BE2C (cell line): Measurements from ENCODE around the gene RAB2B.

Source experiments
- DNase-seq: peaks from one replicate; pipeline ENCODE4 v3.0.0-alpha.2; 2020
- H3K27me3 ChIP-seq: fragments of 250-450 bp; sonication (Bioruptor Pico); 2 replicates; pipeline ENCODE4 v1.5.1; 2020; ENCODE audit warnings: mild to moderate bottlenecking
- H3K36me3 ChIP-seq: fragments of 250-450 bp; sonication (Bioruptor Pico); 2 replicates; pipeline ENCODE4 v1.5.1; 2020; ENCODE audit warnings: mild to moderate bottlenecking
- H3K4me1 ChIP-seq: fragments of 250-450 bp; sonication (Bioruptor Pico); 2 replicates; pipeline ENCODE4 v1.5.1; 2020
- H3K4me3 ChIP-seq: 2 replicates; pipeline ENCODE4 v1.5.1; 2011; ENCODE audit warnings: low read depth, low read length
- H3K9me3 ChIP-seq: fragments of 250-450 bp; sonication (Bioruptor Pico); 2 replicates; pipeline ENCODE4 v1.5.1; 2020
- TF ChIP-seq, protein P1 (sequence below): IDR thresholded peaks from 2 replicates; pipeline ENCODE4 v1.5.1; 2012; ENCODE audit warnings: mild to moderate bottlenecking, low read depth, low read length

RAB2B gene

GRCh38 chr14:21498540-21499526 lies 22.1 kb upstream of the RAB2B start:
- TF ChIP-seq, protein P1, sequence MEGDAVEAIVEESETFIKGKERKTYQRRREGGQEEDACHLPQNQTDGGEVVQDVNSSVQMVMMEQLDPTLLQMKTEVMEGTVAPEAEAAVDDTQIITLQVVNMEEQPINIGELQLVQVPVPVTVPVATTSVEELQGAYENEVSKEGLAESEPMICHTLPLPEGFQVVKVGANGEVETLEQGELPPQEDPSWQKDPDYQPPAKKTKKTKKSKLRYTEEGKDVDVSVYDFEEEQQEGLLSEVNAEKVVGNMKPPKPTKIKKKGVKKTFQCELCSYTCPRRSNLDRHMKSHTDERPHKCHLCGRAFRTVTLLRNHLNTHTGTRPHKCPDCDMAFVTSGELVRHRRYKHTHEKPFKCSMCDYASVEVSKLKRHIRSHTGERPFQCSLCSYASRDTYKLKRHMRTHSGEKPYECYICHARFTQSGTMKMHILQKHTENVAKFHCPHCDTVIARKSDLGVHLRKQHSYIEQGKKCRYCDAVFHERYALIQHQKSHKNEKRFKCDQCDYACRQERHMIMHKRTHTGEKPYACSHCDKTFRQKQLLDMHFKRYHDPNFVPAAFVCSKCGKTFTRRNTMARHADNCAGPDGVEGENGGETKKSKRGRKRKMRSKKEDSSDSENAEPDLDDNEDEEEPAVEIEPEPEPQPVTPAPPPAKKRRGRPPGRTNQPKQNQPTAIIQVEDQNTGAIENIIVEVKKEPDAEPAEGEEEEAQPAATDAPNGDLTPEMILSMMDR = peak; percentile 65
- Histone ChIP-seq H3K4me1 (no peaks in the 10 kb centered on the region; the same call in 1 of the 2 replicates), H3K27me3 (no peaks in the 10 kb centered on the region), H3K36me3 (peaks cover 88% of the 10 kb centered on the region), H3K9me3 (no peaks in the 10 kb centered on the region), H3K4me3 (no peak overlapping the region)
- DNase-seq = peak; percentile 26

DNA sequence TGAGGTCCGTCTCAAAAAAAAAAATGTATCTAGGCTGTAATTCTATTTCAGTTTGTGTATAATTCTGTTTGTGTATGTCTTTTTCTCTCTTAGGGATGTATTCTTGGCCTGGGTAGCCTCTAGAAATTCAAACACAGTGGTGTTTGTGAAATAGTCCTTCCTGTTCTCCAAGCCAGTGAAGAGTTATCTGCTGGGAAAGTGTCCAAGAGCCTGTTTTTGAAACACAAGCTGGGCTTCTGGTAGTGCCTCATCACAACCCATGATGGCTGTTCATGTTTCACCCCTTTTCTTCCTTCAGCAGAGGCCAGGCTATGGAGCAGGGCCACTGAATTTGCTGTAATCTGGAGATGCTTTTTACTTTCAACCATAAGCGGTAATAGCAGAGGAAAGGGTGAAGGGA lies 19.7 kb upstream of the RAB2B start:
- no peak for DNase-seq

GRCh38 chr14:21494902-21495762 lies 18.4 kb upstream of the RAB2B start:
- no peak overlapping the region for H3K4me3 ChIP-seq
- H3K4me1 ChIP-seq = no peaks in the 10 kb centered on the region
- H3K36me3 ChIP-seq = peaks cover 87% of the 10 kb centered on the region
- no peaks in the 10 kb centered on the region for H3K9me3 ChIP-seq
- TF ChIP-seq, protein P1 = no peak
- no peaks in the 10 kb centered on the region for H3K27me3 ChIP-seq
- no peak for DNase-seq

More for the DNA sequence above, 19.7 kb upstream of the RAB2B start:
- Histone ChIP-seq H3K9me3 (no peaks in the 10 kb centered on the region), H3K36me3 (peaks cover 85% of the 10 kb centered on the region), H3K27me3 (no peaks in the 10 kb centered on the region), H3K4me1 (no peaks in the 10 kb centered on the region), H3K4me3 (no peak overlapping the region)
- TF ChIP-seq, protein P1 = no peak

DNA sequence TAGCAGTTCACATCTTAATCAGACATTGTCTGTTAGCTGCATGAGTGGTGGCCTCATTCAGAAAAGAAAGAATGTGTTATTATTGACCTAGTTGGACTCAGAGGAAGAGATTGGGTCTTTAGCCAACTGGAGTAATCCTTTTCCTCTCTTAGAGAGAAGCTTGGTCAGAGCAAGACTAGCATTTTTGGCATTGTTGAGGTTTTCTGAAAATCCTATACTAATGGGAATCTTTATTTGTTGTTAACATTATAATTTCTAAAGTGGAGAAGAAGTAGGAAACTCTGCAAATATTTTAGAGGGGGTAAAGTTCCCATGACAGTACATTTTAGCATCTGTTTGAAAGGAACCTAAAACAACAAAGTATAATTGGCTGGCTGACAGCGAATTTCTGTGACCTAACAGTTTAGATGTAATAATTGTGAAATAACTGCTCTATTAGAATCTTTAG lies 9.9 kb upstream of the RAB2B start:
- TF ChIP-seq, protein P1 = no peak
- no peak overlapping the region for H3K4me3 ChIP-seq
- no peaks in the 10 kb centered on the region for H3K27me3 ChIP-seq
- no peak for DNase-seq
- H3K4me1 ChIP-seq = no peaks in the 10 kb centered on the region
- peaks cover 35% of the 10 kb centered on the region for H3K36me3 ChIP-seq
- H3K9me3 ChIP-seq = no peaks in the 10 kb centered on the region

DNA sequence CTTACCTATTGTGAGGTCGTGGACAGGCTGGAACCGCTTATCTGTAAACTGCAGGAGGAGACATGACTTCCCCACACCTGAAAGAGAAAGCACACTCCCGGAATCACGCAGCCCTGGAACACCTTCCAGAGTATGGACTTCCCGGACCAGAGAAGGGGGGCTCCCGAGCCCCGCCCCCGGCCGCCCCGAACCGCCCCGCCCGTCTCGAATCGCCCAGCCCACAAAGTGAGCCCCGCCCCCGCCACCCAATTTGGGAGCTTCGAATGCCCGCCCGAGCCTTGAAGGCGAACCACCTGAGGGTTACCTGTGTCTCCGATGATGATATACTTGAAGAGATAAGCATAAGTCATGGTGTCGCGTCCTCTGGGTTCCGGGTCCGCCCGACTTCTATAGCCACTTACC lies 235 bp downstream of the RAB2B start:
- no peaks in the 10 kb centered on the region; the same call in 1 of the 2 replicates for H3K36me3 ChIP-seq
- peak overlapping the region; percentile 95 for H3K4me3 ChIP-seq
- H3K9me3 ChIP-seq = no peaks in the 10 kb centered on the region
- no peak for DNase-seq
- H3K27me3 ChIP-seq = no peaks in the 10 kb centered on the region
- TF ChIP-seq, protein P1 = no peak
- no peaks in the 10 kb centered on the region for H3K4me1 ChIP-seq
